ENCODE measurements around the gene FPR2. TPM values are rescaled to one million over a fixed set of nuclear protein-coding genes. Genes with fewer than 3 reads are reported as not detected.

Gene FPR2
- total and polyA plus RNA-seq, 9 of the 15 experiments (the other 6 are each of a cell fraction or from before 2014, with no cell fraction given) = 0.03 to 0.15 (median 0.07) TPM; not detected in 6

- TF ChIP-seq, protein P1, sequence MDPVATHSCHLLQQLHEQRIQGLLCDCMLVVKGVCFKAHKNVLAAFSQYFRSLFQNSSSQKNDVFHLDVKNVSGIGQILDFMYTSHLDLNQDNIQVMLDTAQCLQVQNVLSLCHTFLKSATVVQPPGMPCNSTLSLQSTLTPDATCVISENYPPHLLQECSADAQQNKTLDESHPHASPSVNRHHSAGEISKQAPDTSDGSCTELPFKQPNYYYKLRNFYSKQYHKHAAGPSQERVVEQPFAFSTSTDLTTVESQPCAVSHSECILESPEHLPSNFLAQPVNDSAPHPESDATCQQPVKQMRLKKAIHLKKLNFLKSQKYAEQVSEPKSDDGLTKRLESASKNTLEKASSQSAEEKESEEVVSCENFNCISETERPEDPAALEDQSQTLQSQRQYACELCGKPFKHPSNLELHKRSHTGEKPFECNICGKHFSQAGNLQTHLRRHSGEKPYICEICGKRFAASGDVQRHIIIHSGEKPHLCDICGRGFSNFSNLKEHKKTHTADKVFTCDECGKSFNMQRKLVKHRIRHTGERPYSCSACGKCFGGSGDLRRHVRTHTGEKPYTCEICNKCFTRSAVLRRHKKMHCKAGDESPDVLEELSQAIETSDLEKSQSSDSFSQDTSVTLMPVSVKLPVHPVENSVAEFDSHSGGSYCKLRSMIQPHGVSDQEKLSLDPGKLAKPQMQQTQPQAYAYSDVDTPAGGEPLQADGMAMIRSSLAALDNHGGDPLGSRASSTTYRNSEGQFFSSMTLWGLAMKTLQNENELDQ (CRISPR knock-in tag; IDR thresholded peaks at IDR 0.05; ENCODE audit: borderline replicate concordance) = no peak
- TF ChIP-seq DNMT1 (IDR thresholded peaks at IDR 0.05) = no peak
- no peak for TF ChIP-seq NONO (IDR thresholded peaks at IDR 0.05; ENCODE audit: low read depth in 2 of 2, low read length in 1 of 2)
- no peak for TF ChIP-seq ERF (CRISPR knock-in tag; IDR thresholded peaks at IDR 0.05)
- no peak for TF ChIP-seq TBL1XR1 (IDR thresholded peaks at IDR 0.05; ENCODE audit: low read length in 2 of 2)
- TF ChIP-seq, protein P2, sequence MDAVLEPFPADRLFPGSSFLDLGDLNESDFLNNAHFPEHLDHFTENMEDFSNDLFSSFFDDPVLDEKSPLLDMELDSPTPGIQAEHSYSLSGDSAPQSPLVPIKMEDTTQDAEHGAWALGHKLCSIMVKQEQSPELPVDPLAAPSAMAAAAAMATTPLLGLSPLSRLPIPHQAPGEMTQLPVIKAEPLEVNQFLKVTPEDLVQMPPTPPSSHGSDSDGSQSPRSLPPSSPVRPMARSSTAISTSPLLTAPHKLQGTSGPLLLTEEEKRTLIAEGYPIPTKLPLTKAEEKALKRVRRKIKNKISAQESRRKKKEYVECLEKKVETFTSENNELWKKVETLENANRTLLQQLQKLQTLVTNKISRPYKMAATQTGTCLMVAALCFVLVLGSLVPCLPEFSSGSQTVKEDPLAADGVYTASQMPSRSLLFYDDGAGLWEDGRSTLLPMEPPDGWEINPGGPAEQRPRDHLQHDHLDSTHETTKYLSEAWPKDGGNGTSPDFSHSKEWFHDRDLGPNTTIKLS (IDR thresholded peaks at IDR 0.05; ENCODE audit: borderline replicate concordance, low read depth) = no peak
- no peak for TF ChIP-seq ZNF398 (CRISPR knock-in tag; IDR thresholded peaks at IDR 0.05)
- TF ChIP-seq MAFG (tag; conservative IDR thresholded peaks at IDR 0.05) = no peak
Observed at GRCh38 chr19:51739466-51740213, 21.3 kb upstream of the FPR2 start (continued).

All from K562 (cell line).